ENCODE results near the gene IDUA.

The IDUA gene

DNA sequence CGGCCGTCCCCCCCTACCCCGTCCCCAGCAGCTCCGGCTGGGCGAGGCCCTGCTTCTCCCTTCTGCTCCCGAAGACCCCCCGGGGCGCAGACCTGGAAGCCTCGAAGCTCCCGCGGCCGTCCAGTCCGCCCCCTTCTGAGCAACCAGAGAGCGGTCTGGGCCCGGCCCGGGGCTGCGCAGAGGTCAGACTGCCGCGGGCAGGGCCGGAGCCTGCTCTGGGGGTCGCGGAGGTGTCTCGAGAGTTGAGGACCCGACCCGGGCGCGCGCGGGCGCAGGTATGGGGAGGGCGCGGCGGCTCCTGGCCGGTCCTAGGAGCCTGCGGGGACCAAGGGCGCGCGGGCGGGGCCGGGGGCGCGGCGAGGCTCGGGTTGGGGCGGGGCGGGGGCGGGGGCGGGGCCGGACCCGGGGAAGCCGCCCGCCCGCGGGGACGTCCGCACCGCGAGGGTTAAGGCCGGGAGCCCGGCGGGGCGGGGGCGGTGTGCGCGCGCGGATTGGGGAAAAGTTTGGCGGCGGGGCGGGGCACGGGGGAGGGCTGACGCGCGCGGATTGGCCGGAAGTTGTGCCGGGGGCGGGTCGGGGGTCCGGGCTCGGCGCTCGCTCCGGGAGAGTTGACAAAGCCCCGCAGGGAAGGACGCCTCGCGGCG is 24.3 kb downstream of the IDUA start, which contains the start of gene FGFRL1:
TSS of gene FGFRL1 (plus strand) at position 605 of the 644 bp plus-strand sequence. CDS start 860 bp downstream, outside the sequence.
- peaks cover 0 to 8% (median 5%) of the 10 kb centered on the region in 5 experiments for H3K9me3 ChIP-seq (ENCODE audit: control extremely low read depth in 1 of 5, control insufficient read depth in 4 of 5, insufficient read depth in 2 of 5, low read depth in 1 of 5, low read length in 4 of 5)
- peak within 1 kb of the TSS; percentile 10 to 78 (median 64) for H3K4me3 ChIP-seq (ENCODE audit: control insufficient read depth in 1 of 7, extremely low read depth in 1 of 7, insufficient read depth in 4 of 7, low read depth in 2 of 7, low read length in 6 of 7)
- POLR2A ChIA-PET, result no interaction called here
- CTCF ChIA-PET, result interaction anchor here (1.6 kb wide), 1 partner anchor 36 kb away, joined by 3 read pairs; no protein-coding TSS in a partner anchor
- peaks cover 0 to 32% (median 29%) of the 10 kb centered on the region in 4 experiments for H3K4me1 ChIP-seq (ENCODE audit: control extremely low read depth in 1 of 4, control insufficient read depth in 4 of 4, insufficient read depth in 4 of 4, low read length in 3 of 4)
- WGBS (ENCODE audit: insufficient coverage), result under 1% methylated on average over 33 of the region's 89 CpGs
- DNase-seq, result peak; percentile 81 to 86 (median 85)
- no peak within 1 kb of the TSS for H3K27ac ChIP-seq (ENCODE audit: insufficient read depth in 1 of 2, low read depth in 1 of 2, low read length in 2 of 2, poor library complexity in 1 of 2, severe bottlenecking in 2 of 2)
- peaks cover 0 to 3% (median 0%) of the 10 kb centered on the region in 4 experiments for H3K36me3 ChIP-seq (ENCODE audit: control insufficient read depth in 4 of 4, insufficient read depth in 4 of 4, low read length in 3 of 4)
- H3K27me3 ChIP-seq (replicated peaks in 2 of 5; ENCODE audit: control insufficient read depth in 4 of 5, insufficient read depth in 5 of 5, low read length in 4 of 5), result peaks cover 6 to 34% (median 14%) of the 10 kb centered on the region in 5 experiments

DNA sequence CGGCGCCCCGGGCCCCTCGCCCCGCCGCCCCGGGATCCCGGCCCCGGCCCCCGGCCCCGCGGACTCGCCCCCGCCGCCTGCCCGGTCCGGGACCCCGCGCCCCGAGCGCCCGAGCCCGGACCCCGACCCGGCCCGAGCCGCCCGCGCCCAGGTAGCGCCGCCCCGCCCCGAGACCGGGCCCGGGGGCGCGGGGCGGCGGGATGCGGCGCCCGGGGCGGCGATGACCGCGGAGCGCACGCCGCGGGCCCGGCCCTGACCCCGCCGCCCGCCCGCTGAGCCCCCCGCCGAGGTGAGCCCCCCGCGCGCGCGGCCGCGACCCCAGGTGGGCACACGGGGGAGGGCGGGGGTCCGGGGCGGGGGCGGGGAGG is 24.8 kb downstream of the IDUA start:
- 2% methylated on average over 7 of the region's 69 CpGs for WGBS (ENCODE audit: insufficient coverage)
- Histone ChIP-seq H3K27ac (ENCODE audit: insufficient read depth in 1 of 2, low read depth in 1 of 2, low read length in 2 of 2, poor library complexity in 1 of 2, severe bottlenecking in 2 of 2) (no peak overlapping the region), H3K36me3 (ENCODE audit: control insufficient read depth in 4 of 4, insufficient read depth in 4 of 4, low read length in 3 of 4) (peaks cover 0 to 3% (median 0%) of the 10 kb centered on the region in 4 experiments), H3K4me3 (ENCODE audit: control insufficient read depth in 1 of 7, extremely low read depth in 1 of 7, insufficient read depth in 4 of 7, low read depth in 2 of 7, low read length in 6 of 7) (peak overlapping the region in 2 of 7 experiments; percentile 20 to 33), H3K4me1 (ENCODE audit: control extremely low read depth in 1 of 4, control insufficient read depth in 4 of 4, insufficient read depth in 4 of 4, low read length in 3 of 4) (peaks cover 0 to 32% (median 29%) of the 10 kb centered on the region in 4 experiments), H3K27me3 (replicated peaks in 2 of 5; ENCODE audit: control insufficient read depth in 4 of 5, insufficient read depth in 5 of 5, low read length in 4 of 5) (peaks cover 6 to 29% (median 14%) of the 10 kb centered on the region in 5 experiments), H3K9me3 (ENCODE audit: control extremely low read depth in 1 of 5, control insufficient read depth in 4 of 5, insufficient read depth in 2 of 5, low read depth in 1 of 5, low read length in 4 of 5) (peaks cover 0 to 4% (median 4%) of the 10 kb centered on the region in 5 experiments)
- ChIA-PET POLR2A (no interaction called here), CTCF (no interaction called here)
- DNase-seq, result no peak

DNA sequence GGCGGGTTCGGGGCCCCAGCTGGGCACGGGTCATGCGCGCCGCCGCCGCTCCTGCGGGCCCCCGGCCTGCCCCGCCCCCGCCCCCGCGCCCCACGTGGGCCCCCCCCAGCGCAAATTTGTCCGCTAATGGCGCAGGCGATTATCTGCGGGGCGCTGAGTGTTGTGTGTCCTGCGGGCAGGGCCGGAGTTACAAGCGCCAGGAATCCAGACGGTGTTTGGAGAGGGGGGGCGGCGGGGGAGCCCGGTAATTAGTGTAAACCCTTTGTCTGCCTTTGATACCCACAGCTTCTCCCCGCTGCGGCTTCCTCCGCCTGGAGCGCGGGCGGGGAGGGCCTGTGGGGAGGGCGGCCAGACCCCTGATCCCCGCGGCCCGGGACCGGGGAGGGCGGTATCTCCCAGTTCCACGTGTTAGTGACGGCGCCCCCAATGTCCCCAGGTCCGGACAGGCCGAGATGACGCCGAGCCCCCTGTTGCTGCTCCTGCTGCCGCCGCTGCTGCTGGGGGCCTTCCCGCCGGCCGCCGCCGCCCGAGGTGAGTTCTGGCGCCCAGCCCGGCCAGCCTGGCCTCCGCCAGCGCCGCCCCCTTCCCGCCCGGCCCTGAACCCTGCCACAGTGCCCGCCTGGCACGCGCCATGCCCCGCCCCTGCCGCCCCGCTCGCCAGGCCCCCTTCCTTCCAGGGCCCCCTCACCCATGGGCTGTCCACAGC is 25.3 kb downstream of the IDUA start:
- 0% methylated on average over 49 of the region's 69 CpGs for WGBS (ENCODE audit: insufficient coverage)

DNA sequence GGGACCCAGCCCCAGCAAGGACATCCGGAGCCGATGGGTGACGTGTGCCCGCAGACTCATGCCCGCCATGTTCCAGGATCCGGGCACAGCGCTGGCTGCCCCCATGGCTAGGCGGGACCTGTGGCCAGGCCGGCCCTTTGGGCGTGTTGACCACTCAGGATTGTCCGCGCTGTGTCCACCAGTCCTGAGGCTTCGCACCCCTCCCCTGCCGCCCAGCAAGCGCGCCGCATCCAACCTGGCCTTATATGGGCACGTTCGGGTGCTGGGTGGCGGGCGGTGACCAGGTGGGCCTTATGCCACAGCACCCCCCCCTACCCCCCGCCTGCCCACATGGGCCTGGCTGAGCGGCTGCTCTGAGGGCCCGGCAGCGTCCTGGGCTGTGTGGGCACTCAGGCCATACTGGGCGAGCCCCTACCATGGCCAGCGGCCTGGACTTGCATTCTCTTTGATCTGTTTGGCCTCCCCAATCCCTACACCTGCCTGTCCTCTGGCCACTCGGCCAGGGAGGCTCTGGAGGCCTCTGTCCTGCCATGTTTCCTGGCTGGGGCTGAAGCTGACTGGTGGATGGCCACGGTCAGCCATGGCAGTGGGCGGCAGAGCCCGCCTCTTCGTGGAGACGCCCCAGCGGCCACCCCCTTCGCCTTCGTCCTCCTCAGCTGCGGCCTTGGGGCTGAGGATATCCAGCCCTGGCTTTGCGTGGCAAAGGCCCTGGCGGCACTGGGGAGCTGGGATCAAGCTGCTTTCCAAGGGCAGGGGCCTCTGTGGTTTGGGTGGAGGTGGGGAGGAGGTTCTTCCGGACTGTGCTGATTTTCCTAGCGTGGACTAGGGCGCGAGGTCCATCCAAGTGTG is 26.6 kb downstream of the IDUA start:
- H3K4me3 ChIP-seq (ENCODE audit: control insufficient read depth in 1 of 7, extremely low read depth in 1 of 7, insufficient read depth in 4 of 7, low read depth in 2 of 7, low read length in 6 of 7), result no peak overlapping the region
- H3K4me1 ChIP-seq (ENCODE audit: control extremely low read depth in 1 of 4, control insufficient read depth in 4 of 4, insufficient read depth in 4 of 4, low read length in 3 of 4), result peaks cover 0 to 32% (median 29%) of the 10 kb centered on the region in 4 experiments
- no peak for DNase-seq
- 97% methylated on average over 35 of the region's 43 CpGs for WGBS (ENCODE audit: insufficient coverage)
- H3K27ac ChIP-seq (ENCODE audit: insufficient read depth in 1 of 2, low read depth in 1 of 2, low read length in 2 of 2, poor library complexity in 1 of 2, severe bottlenecking in 2 of 2), result no peak overlapping the region
- H3K9me3 ChIP-seq (ENCODE audit: control extremely low read depth in 1 of 5, control insufficient read depth in 4 of 5, insufficient read depth in 2 of 5, low read depth in 1 of 5, low read length in 4 of 5), result no peaks in the 10 kb centered on the region
- ChIA-PET CTCF (no interaction called here), POLR2A (no interaction called here)
- peaks cover 0 to 13% (median 5%) of the 10 kb centered on the region in 5 experiments for H3K27me3 ChIP-seq (replicated peaks in 2 of 5; ENCODE audit: control insufficient read depth in 4 of 5, insufficient read depth in 5 of 5, low read length in 4 of 5)
- H3K36me3 ChIP-seq (ENCODE audit: control insufficient read depth in 4 of 4, insufficient read depth in 4 of 4, low read length in 3 of 4), result peaks cover 0 to 3% (median 0%) of the 10 kb centered on the region in 4 experiments

More for the DNA sequence above, 25.3 kb downstream of the IDUA start:
- H3K4me1 ChIP-seq (ENCODE audit: control extremely low read depth in 1 of 4, control insufficient read depth in 4 of 4, insufficient read depth in 4 of 4, low read length in 3 of 4), result peaks cover 0 to 32% (median 29%) of the 10 kb centered on the region in 4 experiments
- peaks cover 0 to 3% (median 0%) of the 10 kb centered on the region in 4 experiments for H3K36me3 ChIP-seq (ENCODE audit: control insufficient read depth in 4 of 4, insufficient read depth in 4 of 4, low read length in 3 of 4)
- peak overlapping the region in 6 of 7 experiments; percentile 34 to 75 (median 57) for H3K4me3 ChIP-seq (ENCODE audit: control insufficient read depth in 1 of 7, extremely low read depth in 1 of 7, insufficient read depth in 4 of 7, low read depth in 2 of 7, low read length in 6 of 7)
- ChIA-PET POLR2A (no interaction called here), CTCF (no interaction called here)
- no peaks in the 10 kb centered on the region for H3K9me3 ChIP-seq (ENCODE audit: control extremely low read depth in 1 of 5, control insufficient read depth in 4 of 5, insufficient read depth in 2 of 5, low read depth in 1 of 5, low read length in 4 of 5)
- no peak overlapping the region for H3K27ac ChIP-seq (ENCODE audit: insufficient read depth in 1 of 2, low read depth in 1 of 2, low read length in 2 of 2, poor library complexity in 1 of 2, severe bottlenecking in 2 of 2)
- DNase-seq, result peak; percentile 26 to 64 (median 53)
- H3K27me3 ChIP-seq (replicated peaks in 2 of 5; ENCODE audit: control insufficient read depth in 4 of 5, insufficient read depth in 5 of 5, low read length in 4 of 5), result peaks cover under 1 to 24% (median 13%) of the 10 kb centered on the region in 5 experiments

DNA sequence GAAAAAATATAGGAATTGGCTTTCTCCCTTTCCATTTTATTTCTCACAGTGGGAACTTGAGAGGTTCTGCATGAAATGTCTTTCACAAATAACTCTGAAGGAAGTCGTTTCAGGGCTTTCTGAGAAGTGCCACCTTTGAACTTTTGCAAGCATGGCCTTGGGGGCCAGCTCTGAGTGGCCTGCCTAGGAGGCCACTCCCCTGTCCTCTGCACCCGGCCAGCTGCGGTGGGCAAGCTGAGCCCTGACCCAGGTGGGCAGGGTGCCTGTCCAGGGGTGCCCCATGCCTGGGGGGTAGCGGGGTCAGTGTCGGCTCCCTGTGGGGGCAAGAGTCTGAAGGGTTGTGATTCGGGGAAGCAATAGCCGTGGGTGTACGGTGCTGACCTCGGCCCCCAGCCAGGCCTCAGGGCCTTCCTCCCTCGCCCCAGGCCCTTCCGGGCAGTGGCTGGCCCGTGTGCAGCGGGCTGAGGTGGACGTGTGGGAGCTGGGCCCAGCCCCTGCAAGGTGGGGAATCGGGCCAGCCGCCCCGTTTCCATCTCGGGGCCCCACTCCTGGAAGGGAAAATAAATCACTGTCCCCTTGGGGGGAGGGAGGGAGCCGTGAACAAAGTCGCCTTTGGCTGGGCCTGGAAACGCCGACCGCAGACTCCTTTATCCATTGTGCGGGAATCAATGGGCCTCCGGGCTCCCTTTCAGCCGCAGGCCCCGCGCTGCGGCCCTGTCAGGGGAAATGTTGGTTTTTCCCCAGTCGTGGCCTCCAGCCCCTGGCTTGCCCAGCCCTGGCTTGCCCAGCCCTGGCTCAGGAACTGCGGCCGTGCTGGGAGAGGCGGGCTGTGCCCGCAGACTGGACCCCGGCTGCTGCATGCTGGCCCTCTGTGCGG is 27.7 kb downstream of the IDUA start:
- Histone ChIP-seq H3K27me3 (replicated peaks in 2 of 5; ENCODE audit: control insufficient read depth in 4 of 5, insufficient read depth in 5 of 5, low read length in 4 of 5) (peaks cover 0 to 5% (median 0%) of the 10 kb centered on the region in 5 experiments), H3K9me3 (ENCODE audit: control extremely low read depth in 1 of 5, control insufficient read depth in 4 of 5, insufficient read depth in 2 of 5, low read depth in 1 of 5, low read length in 4 of 5) (no peaks in the 10 kb centered on the region), H3K4me3 (ENCODE audit: control insufficient read depth in 1 of 7, extremely low read depth in 1 of 7, insufficient read depth in 4 of 7, low read depth in 2 of 7, low read length in 6 of 7) (no peak overlapping the region), H3K36me3 (ENCODE audit: control insufficient read depth in 4 of 4, insufficient read depth in 4 of 4, low read length in 3 of 4) (peaks cover 0 to 3% (median 0%) of the 10 kb centered on the region in 4 experiments), H3K4me1 (ENCODE audit: control extremely low read depth in 1 of 4, control insufficient read depth in 4 of 4, insufficient read depth in 4 of 4, low read length in 3 of 4) (peaks cover 0 to 29% (median 22%) of the 10 kb centered on the region in 4 experiments), H3K27ac (ENCODE audit: insufficient read depth in 1 of 2, low read depth in 1 of 2, low read length in 2 of 2, poor library complexity in 1 of 2, severe bottlenecking in 2 of 2) (no peak overlapping the region)
- ChIA-PET POLR2A (no interaction called here), CTCF (no interaction called here)
- WGBS (ENCODE audit: insufficient coverage), result 97% methylated on average over 30 of the region's 36 CpGs
- no peak for DNase-seq

DNA sequence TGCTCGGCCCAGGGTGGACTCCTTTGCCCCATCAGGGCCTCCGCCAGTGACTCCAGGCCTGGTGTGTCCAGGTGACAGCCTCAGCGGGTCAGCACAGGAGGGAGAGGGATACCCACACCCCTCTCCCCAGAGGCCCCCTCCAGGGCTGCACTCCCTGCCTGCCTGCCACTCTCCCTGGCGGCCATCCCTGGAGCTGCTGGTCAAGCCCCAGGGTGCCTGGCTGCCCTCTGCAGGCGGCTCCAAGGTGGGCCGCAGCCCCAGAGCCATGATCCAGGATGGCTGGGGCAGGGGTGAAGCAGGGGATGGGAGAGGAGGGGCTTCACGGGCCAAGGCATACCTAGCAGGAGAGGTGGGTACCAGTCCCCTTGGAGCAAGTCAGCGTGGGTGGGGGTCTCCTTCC is 28.3 kb downstream of the IDUA start:
- 93% methylated on average over 6 of the region's 8 CpGs for WGBS (ENCODE audit: insufficient coverage)
- no peak for DNase-seq
- POLR2A ChIA-PET, result no interaction called here
- H3K36me3 ChIP-seq (ENCODE audit: control insufficient read depth in 4 of 4, insufficient read depth in 4 of 4, low read length in 3 of 4), result peaks cover 0 to 3% (median 0%) of the 10 kb centered on the region in 4 experiments
- H3K27me3 ChIP-seq (replicated peaks in 2 of 5; ENCODE audit: control insufficient read depth in 4 of 5, insufficient read depth in 5 of 5, low read length in 4 of 5), result peaks cover 0 to 4% (median 0%) of the 10 kb centered on the region in 5 experiments
- no peaks in the 10 kb centered on the region for H3K9me3 ChIP-seq (ENCODE audit: control extremely low read depth in 1 of 5, control insufficient read depth in 4 of 5, insufficient read depth in 2 of 5, low read depth in 1 of 5, low read length in 4 of 5)
- H3K27ac ChIP-seq (ENCODE audit: insufficient read depth in 1 of 2, low read depth in 1 of 2, low read length in 2 of 2, poor library complexity in 1 of 2, severe bottlenecking in 2 of 2), result no peak overlapping the region
- H3K4me1 ChIP-seq (ENCODE audit: control extremely low read depth in 1 of 4, control insufficient read depth in 4 of 4, insufficient read depth in 4 of 4, low read length in 3 of 4), result peaks cover 0 to 27% (median 18%) of the 10 kb centered on the region in 4 experiments
- CTCF ChIA-PET, result no interaction called here
- no peak overlapping the region for H3K4me3 ChIP-seq (ENCODE audit: control insufficient read depth in 1 of 7, extremely low read depth in 1 of 7, insufficient read depth in 4 of 7, low read depth in 2 of 7, low read length in 6 of 7)

All from common myeloid progenitor, CD34-positive (primary cell).